HepG2 (cell line): ENCODE data around the gene ANKRD35. TPM values are rescaled to one million over a fixed set of nuclear protein-coding genes. Genes with fewer than 3 reads are reported as not detected.
A peak's percentile ranks its signal among the peaks of the same experiment; 100 is the strongest.

ENCODE experiments used
- ATAC-seq: fragments of 200-7000 bp; cut with Tn5 transposase; 3 replicates; pipeline ENCODE4 v1.9.1; 2020; ENCODE audit warnings: mild to moderate bottlenecking, moderate library complexity
- BruUV-seq: library from RNA; stranded (reverse); fragments of 400-500 nt; replicated peaks from 2 replicates; lab custom pipeline; 2021; lab: Mats Ljungman, UMichigan
- CTCF ChIA-PET: fragments of 300-600 bp; formaldehyde crosslinking; extraction: SDS; loops from one replicate; lab custom pipeline; 2021; ENCODE audit warnings: low total read pairs, inconsistent platforms, low intra/inter-chr PET ratio; lab: Yijun Ruan, JAX
- POLR2A ChIA-PET: fragments of 350-600 bp; sonication (Branson Sonifier 250); formaldehyde crosslinking; loops from one replicate; lab custom pipeline; 2020; ENCODE audit warnings: antibody characterized with exemption, inconsistent platforms; lab: Yijun Ruan, JAX
- DNase-seq: peaks from one replicate; pipeline ENCODE4 v3.0.0-alpha.2; 2015; ENCODE audit warnings: low spot score
- FAIRE-seq: peaks from 3 replicates; lab custom pipeline; 2011; peaks lifted over from hg19 to GRCh38; lab: Jason Lieb, UNC
- H2AFZ ChIP-seq: one replicate; pipeline ENCODE4 v1.6.1; 2011; ENCODE audit warnings: low read length, inconsistent platforms
- H3K27ac ChIP-seq: fragments of 300-600 bp; 3 replicates; pipeline ENCODE4 v1.8.0; 2011; ENCODE audit warnings: mixed run types, mild to moderate bottlenecking, mixed read lengths, low read length, inconsistent platforms; ENCODE audit not compliant: insufficient read depth; ENCODE audit errors: extremely low read length
- H3K27me3 ChIP-seq, 2 experiments: fragments of 200-600 bp in 1 of 2; 2 replicates in 1 of 2; 3 replicates in 1 of 2; pipeline versions ENCODE4 v1.6.0 to v1.8.0; 2011; ENCODE audit warnings: low read length in 2 of 2, mild to moderate bottlenecking in 2 of 2, moderate library complexity in 2 of 2, inconsistent platforms in 1 of 2; ENCODE audit not compliant: insufficient read depth in 2 of 2, control insufficient read depth in 1 of 2
- H3K36me3 ChIP-seq, 2 experiments: fragments of 200-600 bp in 1 of 2; replicated peaks in 1 of 2; 2 replicates in 1 of 2; 3 replicates in 1 of 2; pipeline versions ENCODE4 v1.5.1 to v1.8.0; 2011; ENCODE audit warnings: low read length in 2 of 2, inconsistent platforms in 1 of 2; ENCODE audit not compliant: insufficient read depth in 2 of 2, control insufficient read depth in 1 of 2
- H3K4me1 ChIP-seq: 2 replicates; pipeline ENCODE4 v1.5.1; 2012; ENCODE audit warnings: low read length, inconsistent platforms; ENCODE audit not compliant: insufficient read depth
- H3K4me2 ChIP-seq: 2 replicates; pipeline ENCODE4 v1.6.0; 2011; ENCODE audit warnings: low read depth, low read length, inconsistent platforms
- H3K4me3 ChIP-seq, 3 experiments: fragments of 200-600 bp in 1 of 3; sonication (generic), shearing (Covaris generic) in 1 of 3; replicated peaks in 1 of 3; 2 replicates each; pipeline ENCODE4 v1.5.1; 2011 to 2016; ENCODE audit warnings: low read length in 3 of 3, inconsistent platforms in 2 of 3, low read depth in 2 of 3, mild to moderate bottlenecking in 2 of 3, control low read depth in 1 of 3, mixed read lengths in 1 of 3; ENCODE audit not compliant: insufficient read depth in 1 of 3
- H3K79me2 ChIP-seq: one replicate; pipeline ENCODE4 v1.6.1; 2011; ENCODE audit warnings: low read length, inconsistent platforms; ENCODE audit not compliant: insufficient read depth
- H3K9ac ChIP-seq: 2 replicates; pipeline ENCODE4 v1.6.0; 2011; ENCODE audit warnings: mild to moderate bottlenecking, low read depth, low read length, inconsistent platforms; ENCODE audit not compliant: insufficient read depth
- H3K9me3 ChIP-seq: 2 replicates; pipeline ENCODE4 v1.5.1; 2012; ENCODE audit warnings: mild to moderate bottlenecking, low read length
- H4K20me1 ChIP-seq: 2 replicates; pipeline ENCODE4 v1.6.0; 2011; ENCODE audit warnings: inconsistent platforms, mild to moderate bottlenecking, low read length, moderate library complexity; ENCODE audit not compliant: insufficient read depth
- IRF2 ChIP-seq: IDR thresholded peaks from 2 replicates; pipeline ENCODE4 v1.6.1; 2018; ENCODE audit warnings: missing genetic modification reagents, missing compliant biosample characterization
- ISX ChIP-seq: sonication (generic); formaldehyde crosslinking; conservative IDR thresholded peaks from 2 replicates; pipeline ENCODE4 v1.5.0; 2020; ENCODE audit warnings: missing genetic modification reagents
- MAZ ChIP-seq, 2 experiments: sonication (generic) in 1 of 2; formaldehyde crosslinking in 1 of 2; IDR thresholded peaks; 2 replicates each; pipeline versions ENCODE4 v1.5.0 to v1.6.1; 2012 to 2020; ENCODE audit warnings: low read depth in 2 of 2, mild to moderate bottlenecking in 2 of 2, borderline replicate concordance in 1 of 2, improper control_type of control experiment in 1 of 2, low read length in 1 of 2, missing genetic modification reagents in 1 of 2, moderate library complexity in 1 of 2
- SOX6 ChIP-seq, 2 experiments: fragments of 450-650 bp in 1 of 2; sonication (generic) in 1 of 2; formaldehyde crosslinking in 1 of 2; IDR thresholded peaks; 2 replicates each; pipeline versions ENCODE4 v1.4.0 to v1.6.1; 2017 to 2020; ENCODE audit warnings: antibody characterized with exemption in 1 of 2, mild to moderate bottlenecking in 1 of 2, missing genetic modification reagents in 1 of 2
- STAT5B ChIP-seq: sonication (generic); formaldehyde crosslinking; IDR thresholded peaks from 2 replicates; pipeline ENCODE4 v1.4.0; 2020; ENCODE audit warnings: missing genetic modification reagents
- ZBTB38 ChIP-seq: sonication (generic); formaldehyde crosslinking; IDR thresholded peaks from 2 replicates; pipeline ENCODE4 v1.5.1; 2020; ENCODE audit warnings: mild to moderate bottlenecking, missing genetic modification reagents
- ZBTB7A ChIP-seq: sonication (generic); formaldehyde crosslinking; IDR thresholded peaks from 2 replicates; pipeline ENCODE4 v1.8.0; 2022; ENCODE audit warnings: mild to moderate bottlenecking, missing genetic modification reagents
- ZNF616 ChIP-seq: sonication (generic); formaldehyde crosslinking; IDR thresholded peaks from 2 replicates; pipeline ENCODE4 v1.5.0; 2020; ENCODE audit warnings: low read depth, mild to moderate bottlenecking, missing genetic modification reagents
- WGBS: methylation state at CpG from one replicate; pipeline ENCODE4 v1.1.6; 2017; ENCODE audit warnings: low lambda C conversion rate; 5-methylcytosine and 5-hydroxymethylcytosine counted together
- in situ Hi-C: cut with HindIII; loops from 2 replicates; pipeline ENCODE4 v1.10.0; 2017; ENCODE audit warnings: low pct_unique_long_range_greater_than_20kb; ENCODE audit not compliant: extremely low pct_ligation_motif_present
- intact Hi-C: fragments of 100-400 bp; cut with micrococcal nuclease; formaldehyde crosslinking; loops from one replicate; pipeline ENCODE4 v1.10.0; 2022; ENCODE audit not compliant: unreplicated experiment
- polyA plus RNA-seq, 8 experiments: library from polyadenylated mRNA; depleted of rRNA in 3 of 8; stranded (reverse) in 7 of 8; unstranded in 1 of 8; fragments of >200 nt; fragmentation: Illumina TruSeq in 4 of 8; extraction: Trizol in 4 of 8; gene quantifications; 2 replicates each; pipeline versions ENCODE4 v1.2.1 to v1.2.3, GENCODE V29; 2011 to 2016; ENCODE audit warnings: low read depth in 4 of 8, missing spikeins in 1 of 8, mixed read lengths in 1 of 8; ENCODE audit not compliant: insufficient read depth in 1 of 8
- total RNA-seq, 5 experiments: library from RNA; depleted of rRNA; stranded (reverse); fragments of >200 nt; fragmentation: Illumina TruSeq; extraction: Trizol; gene quantifications; 2 replicates each; pipeline ENCODE4 v1.2.3, GENCODE V29; 2016; ENCODE audit warnings: low read depth in 1 of 5
- TF ChIP-seq, protein P1 (sequence below): sonication (generic); formaldehyde crosslinking; IDR thresholded peaks from 2 replicates; pipeline ENCODE4 v1.4.0; 2020; ENCODE audit warnings: missing genetic modification reagents

The ANKRD35 gene
- total and polyA plus RNA-seq, 2 of the 13 experiments (the other 11 are each of a cell fraction or from before 2014, with no cell fraction given), result 0.02 TPM; not detected in 1

DNA sequence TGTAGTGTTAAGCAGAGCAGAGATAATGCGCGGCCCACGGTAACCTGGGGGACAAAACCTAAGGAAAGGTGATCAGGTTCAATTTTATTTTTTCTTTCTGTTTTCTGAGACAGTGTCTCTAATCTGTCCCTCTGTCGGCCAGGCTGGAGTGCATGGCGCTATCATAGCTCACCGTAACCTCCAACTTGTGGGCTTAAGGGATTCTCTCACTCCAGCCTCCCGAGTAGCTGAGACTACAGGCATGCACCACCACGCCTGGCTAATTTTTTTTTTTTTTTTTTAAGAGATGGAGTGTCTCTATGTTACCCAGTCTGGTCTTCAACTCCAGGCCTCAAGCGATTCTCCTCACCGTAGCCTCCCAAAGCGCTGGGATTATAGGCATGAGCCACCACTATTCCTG lies 724 bp upstream of the ANKRD35 start:
- Histone ChIP-seq H3K4me1 (peaks cover 49% of the 10 kb centered on the region), H3K79me2 (no peaks in the 10 kb centered on the region), H3K9me3 (no peaks in the 10 kb centered on the region), H3K9ac (no peak overlapping the region), H4K20me1 (no peaks in the 10 kb centered on the region), H3K36me3 (no peaks in the 10 kb centered on the region), H3K27ac (no peak overlapping the region), H3K27me3 (peaks cover 2 to 26% of the 10 kb centered on the region in 2 experiments), H3K4me3 (peak overlapping the region; percentile 63 to 80 (median 71); a peak in 5 of 6 replicates), H3K4me2 (peak overlapping the region; percentile 75), H2AFZ (no peak overlapping the region)
- ATAC-seq (peak; percentile 22), FAIRE-seq (no peak), DNase-seq (no peak)
- TF ChIP-seq ZNF616 (no peak), MAZ (IDR thresholded peaks at IDR 0.05; ENCODE audit: borderline replicate concordance, low read depth, low read length) (no peak), MAZ (CRISPR knock-in tag; IDR thresholded peaks at IDR 0.05; ENCODE audit: low read depth) (0 out of 2 replicates have a peak, but pooled peaks have one; percentile 27), ISX (CRISPR knock-in tag) (no peak), ZBTB7A (CRISPR knock-in tag) (no peak), IRF2 (CRISPR knock-in tag) (no peak), SOX6 (IDR thresholded peaks at IDR 0.05) (no peak), SOX6 (CRISPR knock-in tag; IDR thresholded peaks at IDR 0.05) (0 out of 2 replicates have a peak, but pooled peaks have one; percentile 11), STAT5B (CRISPR knock-in tag) (no peak), ZBTB38 (CRISPR knock-in tag) (0 out of 2 replicates have a peak, but pooled peaks have one; percentile 34)
- TF ChIP-seq, protein P1, sequence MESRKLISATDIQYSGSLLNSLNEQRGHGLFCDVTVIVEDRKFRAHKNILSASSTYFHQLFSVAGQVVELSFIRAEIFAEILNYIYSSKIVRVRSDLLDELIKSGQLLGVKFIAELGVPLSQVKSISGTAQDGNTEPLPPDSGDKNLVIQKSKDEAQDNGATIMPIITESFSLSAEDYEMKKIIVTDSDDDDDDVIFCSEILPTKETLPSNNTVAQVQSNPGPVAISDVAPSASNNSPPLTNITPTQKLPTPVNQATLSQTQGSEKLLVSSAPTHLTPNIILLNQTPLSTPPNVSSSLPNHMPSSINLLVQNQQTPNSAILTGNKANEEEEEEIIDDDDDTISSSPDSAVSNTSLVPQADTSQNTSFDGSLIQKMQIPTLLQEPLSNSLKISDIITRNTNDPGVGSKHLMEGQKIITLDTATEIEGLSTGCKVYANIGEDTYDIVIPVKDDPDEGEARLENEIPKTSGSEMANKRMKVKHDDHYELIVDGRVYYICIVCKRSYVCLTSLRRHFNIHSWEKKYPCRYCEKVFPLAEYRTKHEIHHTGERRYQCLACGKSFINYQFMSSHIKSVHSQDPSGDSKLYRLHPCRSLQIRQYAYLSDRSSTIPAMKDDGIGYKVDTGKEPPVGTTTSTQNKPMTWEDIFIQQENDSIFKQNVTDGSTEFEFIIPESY (CRISPR knock-in tag), result peak; percentile 67; the same call in 1 of the 2 replicates
- CTCF ChIA-PET, result no interaction called here
- no TSS peak for BruUV-seq
- WGBS, result 60% methylated on average over 11 of the region's 11 CpGs
- in situ Hi-C loops (loop anchor here (5.0 to 10.0 kb wide), 2 partner anchors 41 to 118 kb away; partner anchors contain the start of gene RBM8A), intact Hi-C loops (no loop called here)
- POLR2A ChIA-PET, result interaction anchor here (0.8 to 3.8 kb wide), 3 partner anchors 27 to 44 kb away, joined by 3 to 14 read pairs (median 4); partner anchors contain the start of genes PIAS3 and RBM8A
